ENCODE results near the gene MC1R. TPM values are rescaled to one million over a fixed set of nuclear protein-coding genes. Genes with fewer than 3 reads are reported as not detected.
A peak's percentile ranks its signal among the peaks of the same experiment; 100 is the strongest.

The MC1R gene
- total and polyA plus RNA-seq, 2 donors (not counting 1 experiment from before 2014, with no cell fraction given), result 2.9 to 4.3 TPM

- Histone ChIP-seq H3K4me2 (ENCODE audit: extremely low read depth, insufficient read depth, low read length) (no peak overlapping the region), H4K20me1 (ENCODE audit: control insufficient read depth, extremely low read depth, insufficient read depth, low read length) (no peaks in the 10 kb centered on the region), H3K4me3 (replicated peaks in 1 of 4; ENCODE audit: control extremely low read depth in 1 of 4, insufficient read depth in 1 of 4, low read depth in 3 of 4, low read length in 4 of 4) (no peak overlapping the region), H3K36me3 (ENCODE audit: control insufficient read depth, insufficient read depth, low read length) (peaks cover 27% of the 10 kb centered on the region), H2AFZ (ENCODE audit: low read length) (no peak overlapping the region), H3K4me1 (ENCODE audit: control insufficient read depth, extremely low read depth, insufficient read depth, low read length) (no peaks in the 10 kb centered on the region), H3K27me3 (ENCODE audit: control insufficient read depth, insufficient read depth, low read length) (no peaks in the 10 kb centered on the region), H3K9ac (ENCODE audit: insufficient read depth, low read length) (no peak overlapping the region), H3K27ac (ENCODE audit: insufficient read depth, low read length) (no peak overlapping the region), H3K79me2 (ENCODE audit: control insufficient read depth, insufficient read depth, low read length) (peaks cover 46% of the 10 kb centered on the region), H3K9me3 (ENCODE audit: control insufficient read depth, insufficient read depth, low read depth, low read length) (no peaks in the 10 kb centered on the region)
- no peak for DNase-seq (ENCODE audit: low read depth in 2 of 2)
- no peak for TF ChIP-seq CTCF (conservative IDR thresholded peaks at IDR 0.05 in 1 of 2, IDR thresholded peaks at IDR 0.05 in 1 of 2; ENCODE audit: low read depth in 1 of 2, low read length in 2 of 2)
- no peak for TF ChIP-seq EZH2 (IDR thresholded peaks at IDR 0.05; ENCODE audit: low read length, missing control alignments)
Measured at GRCh38 chr16:89884041-89884421, 34.6 kb upstream of the MC1R start.

- no peak overlapping the region for H3K4me3 ChIP-seq (replicated peaks in 1 of 4; ENCODE audit: control extremely low read depth in 1 of 4, insufficient read depth in 1 of 4, low read depth in 3 of 4, low read length in 4 of 4)
- no peak overlapping the region for H3K9ac ChIP-seq (ENCODE audit: insufficient read depth, low read length)
- H3K27me3 ChIP-seq (ENCODE audit: control insufficient read depth, insufficient read depth, low read length), result no peaks in the 10 kb centered on the region
- H2AFZ ChIP-seq (ENCODE audit: low read length), result no peak overlapping the region
- no peak for DNase-seq (ENCODE audit: low read depth in 2 of 2)
- H3K4me2 ChIP-seq (ENCODE audit: extremely low read depth, insufficient read depth, low read length), result no peak overlapping the region
- H3K79me2 ChIP-seq (ENCODE audit: control insufficient read depth, insufficient read depth, low read length), result peaks cover 19% of the 10 kb centered on the region
- H3K9me3 ChIP-seq (ENCODE audit: control insufficient read depth, insufficient read depth, low read depth, low read length), result no peaks in the 10 kb centered on the region
- H3K27ac ChIP-seq (ENCODE audit: insufficient read depth, low read length), result no peak overlapping the region
- TF ChIP-seq CTCF (conservative IDR thresholded peaks at IDR 0.05 in 1 of 2, IDR thresholded peaks at IDR 0.05 in 1 of 2; ENCODE audit: low read depth in 1 of 2, low read length in 2 of 2), result no peak
- no peak for TF ChIP-seq EZH2 (IDR thresholded peaks at IDR 0.05; ENCODE audit: low read length, missing control alignments)
- H3K4me1 ChIP-seq (ENCODE audit: control insufficient read depth, extremely low read depth, insufficient read depth, low read length), result no peaks in the 10 kb centered on the region
- H3K36me3 ChIP-seq (ENCODE audit: control insufficient read depth, insufficient read depth, low read length), result peaks cover 31% of the 10 kb centered on the region
- no peaks in the 10 kb centered on the region for H4K20me1 ChIP-seq (ENCODE audit: control insufficient read depth, extremely low read depth, insufficient read depth, low read length)
Measured at GRCh38 chr16:89887243-89887642, 31.4 kb upstream of the MC1R start.

GRCh38 chr16:89890200-89890599 is 28.5 kb upstream of the MC1R start:
- Histone ChIP-seq H3K36me3 (ENCODE audit: control insufficient read depth, insufficient read depth, low read length) (peaks cover 33% of the 10 kb centered on the region), H3K4me1 (ENCODE audit: control insufficient read depth, extremely low read depth, insufficient read depth, low read length) (no peaks in the 10 kb centered on the region), H3K27ac (ENCODE audit: insufficient read depth, low read length) (no peak overlapping the region), H3K4me2 (ENCODE audit: extremely low read depth, insufficient read depth, low read length) (no peak overlapping the region), H3K79me2 (ENCODE audit: control insufficient read depth, insufficient read depth, low read length) (no peaks in the 10 kb centered on the region), H3K9ac (ENCODE audit: insufficient read depth, low read length) (no peak overlapping the region), H3K27me3 (ENCODE audit: control insufficient read depth, insufficient read depth, low read length) (no peaks in the 10 kb centered on the region), H3K9me3 (ENCODE audit: control insufficient read depth, insufficient read depth, low read depth, low read length) (no peaks in the 10 kb centered on the region), H2AFZ (ENCODE audit: low read length) (no peak overlapping the region), H4K20me1 (ENCODE audit: control insufficient read depth, extremely low read depth, insufficient read depth, low read length) (no peaks in the 10 kb centered on the region), H3K4me3 (replicated peaks in 1 of 4; ENCODE audit: control extremely low read depth in 1 of 4, insufficient read depth in 1 of 4, low read depth in 3 of 4, low read length in 4 of 4) (no peak overlapping the region)
- no peak for TF ChIP-seq CTCF (conservative IDR thresholded peaks at IDR 0.05 in 1 of 2, IDR thresholded peaks at IDR 0.05 in 1 of 2; ENCODE audit: low read depth in 1 of 2, low read length in 2 of 2)
- no peak for TF ChIP-seq EZH2 (IDR thresholded peaks at IDR 0.05; ENCODE audit: low read length, missing control alignments)
- peak in 1 of 2 donors; percentile 70 for DNase-seq (ENCODE audit: low read depth in 2 of 2)

All from fibroblast of lung (primary cell).